GM19395 (cell line): ENCODE data around the gene GPR52.

Experiments used
- ATAC-seq: cut with Tn5 transposase; IDR thresholded peaks from one replicate; pipeline ENCODE4 v1.9.1; 2021; ENCODE audit warnings: mild to moderate bottlenecking, moderate library complexity; ENCODE audit not compliant: unreplicated experiment

Gene GPR52

GRCh38 chr1:174465855-174466254, 18.1 kb downstream of the GPR52 start:
- ATAC-seq = no peak

GRCh38 chr1:174466607-174467006, 18.8 kb downstream of the GPR52 start:
- ATAC-seq = no peak

GRCh38 chr1:174469052-174469451, 21.3 kb downstream of the GPR52 start:
- ATAC-seq = no peak

GRCh38 chr1:174469687-174470086, 21.9 kb downstream of the GPR52 start:
- ATAC-seq = no peak

- no peak for ATAC-seq
Observed at GRCh38 chr1:174479281-174479680, 31.5 kb downstream of the GPR52 start.

GRCh38 chr1:174480324-174480723, 32.6 kb downstream of the GPR52 start:
- ATAC-seq = no peak

GRCh38 chr1:174491606-174492005, 43.8 kb downstream of the GPR52 start:
- no peak for ATAC-seq

GRCh38 chr1:174497478-174497877, 49.7 kb downstream of the GPR52 start:
- no peak for ATAC-seq
